Breast epithelium (tissue), 4 donors: Measurements from ENCODE around the gene MRGPRX2. TPM values are rescaled to one million over a fixed set of nuclear protein-coding genes. Genes with fewer than 3 reads are reported as not detected.

ENCODE experiments used
- DNase-seq, 2 donors: peaks; one replicate each; pipeline ENCODE4 v3.0.0-alpha.2; 2019; ENCODE audit warnings: low spot score in 2 of 2
- H3K27ac ChIP-seq, 2 donors: fragments of 200-600 bp; sonication (generic) in 1 of 2; one replicate each; pipeline ENCODE4 v1.5.1; 2016 to 2019; ENCODE audit warnings: mild to moderate bottlenecking in 1 of 2
- H3K27me3 ChIP-seq, 2 donors: fragments of 200-600 bp; sonication (generic) in 1 of 2; one replicate each; pipeline versions ENCODE4 v1.5.1 to v1.6.0; 2017 to 2019; ENCODE audit warnings: control low read depth in 1 of 2, mild to moderate bottlenecking in 1 of 2
- H3K36me3 ChIP-seq: fragments of 200-600 bp; one replicate; pipeline ENCODE4 v1.5.1; 2019
- H3K4me1 ChIP-seq, 2 donors: fragments of 200-600 bp; sonication (generic); one replicate each; pipeline ENCODE4 v1.5.1; 2016 to 2019; ENCODE audit warnings: control low read depth in 1 of 2
- H3K4me3 ChIP-seq, 3 donors: fragments of 200-600 bp; sonication (generic); 1 replicate in 2 of 3; 2 replicates in 1 of 3; pipeline ENCODE4 v1.5.1; 2016 to 2019; ENCODE audit warnings: mild to moderate bottlenecking in 3 of 3, moderate library complexity in 2 of 3
- H3K9me3 ChIP-seq, 2 donors: fragments of 200-600 bp; sonication (generic) in 1 of 2; one replicate each; pipeline ENCODE4 v1.5.1; 2016 to 2019; ENCODE audit warnings: control low read depth in 1 of 2
- POLR2A ChIP-seq: fragments of 450-650 bp; IDR thresholded peaks from one replicate; pipeline ENCODE4 v1.6.1; 2016; ENCODE audit warnings: antibody characterized with exemption, mild to moderate bottlenecking, moderate library complexity
- POLR2AphosphoS5 ChIP-seq, 3 donors: sonication (generic); formaldehyde crosslinking; IDR thresholded peaks; one replicate each; pipeline ENCODE4 v1.6.1; 2017; ENCODE audit warnings: antibody characterized with exemption in 3 of 3
- intact Hi-C: fragments of 100-400 bp; cut with DNase I; formaldehyde crosslinking; loops from one replicate; pipeline ENCODE4 v1.15.1; 2023; ENCODE audit warnings: low total_unique reads
- total RNA-seq, 3 donors: library from RNA; depleted of rRNA; stranded (reverse); fragments of >200 nt; gene quantifications; one replicate each; pipeline ENCODE4 v1.1.0, GENCODE V29; 2016
- TF ChIP-seq, protein P1 (sequence below), 3 donors: fragments of 450-650 bp; IDR thresholded peaks; one replicate each; pipeline ENCODE4 v1.5.1; 2016 to 2017; ENCODE audit warnings: antibody characterized with exemption in 3 of 3, mild to moderate bottlenecking in 3 of 3, moderate library complexity in 3 of 3

The MRGPRX2 gene
- total RNA-seq, 3 donors from 2014 or later, result 1.4 TPM; not detected in 2

DNA sequence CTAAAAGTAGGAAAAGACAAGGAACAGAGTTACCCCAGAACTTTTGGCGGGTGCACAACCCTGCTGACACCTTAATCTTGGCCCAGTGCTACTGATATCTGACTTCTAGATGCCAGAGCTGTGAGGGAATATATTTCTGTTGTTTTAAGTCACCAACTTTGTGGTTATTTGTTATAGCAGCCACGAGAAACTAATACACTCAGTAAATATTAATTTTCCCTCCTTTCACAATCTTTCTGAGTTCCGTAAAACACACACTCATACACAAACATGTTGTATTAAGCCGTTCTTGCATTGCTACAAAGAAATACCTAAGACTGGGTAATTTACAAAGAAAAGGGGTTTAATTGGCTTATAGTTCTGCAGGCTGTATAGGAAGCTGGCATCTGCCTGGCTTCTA, 40.4 kb upstream of the MRGPRX2 start:
- no peak overlapping the region for H3K27ac ChIP-seq
- no peaks in the 10 kb centered on the region for H3K9me3 ChIP-seq
- no peak overlapping the region for H3K4me3 ChIP-seq
- DNase-seq, result no peak
- intact Hi-C loops, result no loop called here
- TF ChIP-seq, protein P1, sequence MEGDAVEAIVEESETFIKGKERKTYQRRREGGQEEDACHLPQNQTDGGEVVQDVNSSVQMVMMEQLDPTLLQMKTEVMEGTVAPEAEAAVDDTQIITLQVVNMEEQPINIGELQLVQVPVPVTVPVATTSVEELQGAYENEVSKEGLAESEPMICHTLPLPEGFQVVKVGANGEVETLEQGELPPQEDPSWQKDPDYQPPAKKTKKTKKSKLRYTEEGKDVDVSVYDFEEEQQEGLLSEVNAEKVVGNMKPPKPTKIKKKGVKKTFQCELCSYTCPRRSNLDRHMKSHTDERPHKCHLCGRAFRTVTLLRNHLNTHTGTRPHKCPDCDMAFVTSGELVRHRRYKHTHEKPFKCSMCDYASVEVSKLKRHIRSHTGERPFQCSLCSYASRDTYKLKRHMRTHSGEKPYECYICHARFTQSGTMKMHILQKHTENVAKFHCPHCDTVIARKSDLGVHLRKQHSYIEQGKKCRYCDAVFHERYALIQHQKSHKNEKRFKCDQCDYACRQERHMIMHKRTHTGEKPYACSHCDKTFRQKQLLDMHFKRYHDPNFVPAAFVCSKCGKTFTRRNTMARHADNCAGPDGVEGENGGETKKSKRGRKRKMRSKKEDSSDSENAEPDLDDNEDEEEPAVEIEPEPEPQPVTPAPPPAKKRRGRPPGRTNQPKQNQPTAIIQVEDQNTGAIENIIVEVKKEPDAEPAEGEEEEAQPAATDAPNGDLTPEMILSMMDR (IDR thresholded peaks at IDR 0.05), result no peak
- no peak for TF ChIP-seq POLR2A
- no peak for TF ChIP-seq POLR2AphosphoS5 (IDR thresholded peaks at IDR 0.05)
- no peaks in the 10 kb centered on the region for H3K36me3 ChIP-seq
- H3K27me3 ChIP-seq, result no peaks in the 10 kb centered on the region
- H3K4me1 ChIP-seq, result no peaks in the 10 kb centered on the region

DNA sequence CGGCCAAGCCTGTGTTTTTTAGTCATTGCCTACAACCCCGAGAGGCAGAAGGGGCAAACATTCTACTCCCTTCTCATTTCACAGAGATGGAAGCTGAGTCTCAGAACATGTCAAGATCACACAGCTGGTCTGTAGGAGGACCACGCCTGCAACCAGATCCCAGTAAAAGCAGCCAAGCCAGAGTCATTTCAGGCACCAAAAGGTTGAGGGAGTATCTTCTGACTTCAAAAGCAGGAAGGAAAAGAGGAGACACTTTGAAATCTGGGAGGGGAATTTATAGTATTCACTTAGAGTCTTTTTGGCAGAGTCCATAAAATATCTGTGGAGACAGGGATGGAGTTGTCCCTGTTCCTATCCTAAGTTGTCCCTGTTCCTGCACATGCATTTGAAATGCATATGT, 38.6 kb upstream of the MRGPRX2 start:
- intact Hi-C loops, result no loop called here

DNA sequence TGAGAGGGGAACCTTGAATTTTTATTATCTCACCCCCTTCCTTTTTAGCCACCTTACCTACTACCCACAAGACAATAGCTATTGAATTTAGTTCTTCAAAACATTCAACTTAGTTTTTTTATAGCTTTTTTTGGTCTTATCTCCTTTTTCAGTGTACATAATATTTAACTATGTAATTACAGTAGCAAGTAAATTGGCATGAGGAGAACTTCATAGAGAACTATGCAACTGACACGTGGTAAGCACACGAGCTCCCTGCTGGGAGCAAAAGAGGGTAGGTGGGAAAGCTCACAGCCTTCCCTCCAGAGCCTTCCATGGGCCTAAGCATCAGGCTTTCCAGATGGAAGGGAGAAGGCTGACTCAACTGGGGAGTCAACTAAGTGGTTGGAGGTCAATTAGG, 34.3 kb upstream of the MRGPRX2 start:
- no peak overlapping the region for H3K27ac ChIP-seq
- TF ChIP-seq, protein P1 (IDR thresholded peaks at IDR 0.05), result no peak
- TF ChIP-seq POLR2A (no peak), POLR2AphosphoS5 (IDR thresholded peaks at IDR 0.05) (no peak)
- H3K4me1 ChIP-seq, result no peaks in the 10 kb centered on the region
- no peaks in the 10 kb centered on the region for H3K27me3 ChIP-seq
- no peak for DNase-seq
- intact Hi-C loops, result no loop called here
- no peaks in the 10 kb centered on the region for H3K36me3 ChIP-seq
- H3K9me3 ChIP-seq, result no peaks in the 10 kb centered on the region
- no peak overlapping the region for H3K4me3 ChIP-seq

More for the DNA sequence above, 38.6 kb upstream of the MRGPRX2 start:
- DNase-seq, result no peak
- Histone ChIP-seq H3K27ac (no peak overlapping the region), H3K4me1 (no peaks in the 10 kb centered on the region), H3K9me3 (no peaks in the 10 kb centered on the region), H3K36me3 (no peaks in the 10 kb centered on the region), H3K27me3 (no peaks in the 10 kb centered on the region), H3K4me3 (no peak overlapping the region)
- no peak for TF ChIP-seq POLR2AphosphoS5 (IDR thresholded peaks at IDR 0.05)

DNA sequence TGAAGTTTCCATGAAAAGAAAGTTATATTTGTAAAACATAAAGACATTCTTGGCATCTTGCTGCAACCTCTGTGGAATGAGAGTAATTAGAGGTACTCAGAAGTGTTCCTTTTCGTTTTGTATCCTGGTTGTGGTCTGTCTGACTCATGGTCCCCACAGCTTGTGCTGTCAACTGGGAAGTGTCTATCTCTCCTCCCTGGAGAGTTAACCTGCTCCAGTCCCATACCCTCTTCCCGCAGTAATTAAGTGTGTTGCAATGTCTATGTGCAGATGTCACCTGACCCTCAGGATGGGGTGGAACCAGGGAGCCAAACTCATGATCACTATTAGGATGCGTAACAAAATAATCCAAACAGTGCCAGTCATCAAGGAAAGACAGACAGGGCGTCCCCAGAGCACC, 33.5 kb upstream of the MRGPRX2 start:
- H3K4me3 ChIP-seq, result no peak overlapping the region
- no peak overlapping the region for H3K27ac ChIP-seq
- no peaks in the 10 kb centered on the region for H3K27me3 ChIP-seq
- no peaks in the 10 kb centered on the region for H3K4me1 ChIP-seq
- intact Hi-C loops, result no loop called here
- TF ChIP-seq POLR2AphosphoS5 (IDR thresholded peaks at IDR 0.05), result no peak
- TF ChIP-seq, protein P1 (IDR thresholded peaks at IDR 0.05), result no peak
- no peak for TF ChIP-seq POLR2A
- no peaks in the 10 kb centered on the region for H3K36me3 ChIP-seq
- DNase-seq, result no peak
- no peaks in the 10 kb centered on the region for H3K9me3 ChIP-seq

DNA sequence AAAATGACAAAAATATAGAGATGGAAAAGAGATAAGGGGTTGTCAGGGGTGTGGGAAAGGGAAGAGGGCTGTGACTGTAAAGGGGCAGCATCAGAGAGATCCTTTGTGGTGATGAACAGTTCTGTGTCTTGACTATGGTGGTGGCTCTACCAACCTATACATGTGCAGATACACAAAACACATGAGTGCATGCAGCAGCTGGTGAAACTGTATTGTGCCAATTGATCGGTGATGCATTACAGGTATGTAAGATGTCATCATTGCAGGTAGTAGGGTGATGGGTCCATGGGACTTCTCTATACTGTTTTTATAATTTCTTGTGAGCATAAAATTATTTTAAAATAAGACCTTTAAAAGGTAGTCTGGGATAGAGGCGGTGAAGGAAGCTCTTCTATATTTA, 32.3 kb upstream of the MRGPRX2 start:
- Histone ChIP-seq H3K9me3 (no peaks in the 10 kb centered on the region), H3K27ac (no peak overlapping the region), H3K4me3 (no peak overlapping the region), H3K4me1 (no peaks in the 10 kb centered on the region), H3K36me3 (no peaks in the 10 kb centered on the region), H3K27me3 (no peaks in the 10 kb centered on the region)
- no peak for DNase-seq
- TF ChIP-seq POLR2A (no peak), POLR2AphosphoS5 (IDR thresholded peaks at IDR 0.05) (no peak)
- TF ChIP-seq, protein P1 (IDR thresholded peaks at IDR 0.05), result no peak
- intact Hi-C loops, result no loop called here

DNA sequence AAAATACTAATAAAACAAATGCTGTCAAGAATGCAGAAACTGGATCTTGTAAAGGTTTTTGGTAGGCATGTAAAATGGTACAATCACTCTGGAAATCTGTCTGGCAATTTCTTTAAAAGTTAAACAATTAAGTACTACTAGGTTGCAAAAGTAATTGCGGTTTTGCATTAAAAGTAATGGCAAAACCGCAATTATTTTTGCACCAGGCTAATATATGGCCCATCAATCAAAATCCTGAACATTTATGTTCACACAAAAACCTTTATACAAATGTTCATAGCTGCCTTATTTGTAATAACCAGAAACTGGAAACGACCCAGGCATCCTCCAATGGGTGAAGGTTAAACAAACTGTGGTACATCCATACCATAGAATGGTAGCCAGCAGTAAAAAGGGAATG, 31.8 kb upstream of the MRGPRX2 start:
- TF ChIP-seq, protein P1 (IDR thresholded peaks at IDR 0.05), result no peak
- TF ChIP-seq POLR2A (no peak), POLR2AphosphoS5 (IDR thresholded peaks at IDR 0.05) (no peak)
- intact Hi-C loops, result no loop called here
- no peaks in the 10 kb centered on the region for H3K36me3 ChIP-seq
- no peaks in the 10 kb centered on the region for H3K9me3 ChIP-seq
- H3K27ac ChIP-seq, result no peak overlapping the region
- H3K27me3 ChIP-seq, result no peaks in the 10 kb centered on the region
- no peak for DNase-seq
- H3K4me1 ChIP-seq, result no peaks in the 10 kb centered on the region
- no peak overlapping the region for H3K4me3 ChIP-seq
